GM23338 (cell line): ENCODE results near the gene OR5J2. TPM values are rescaled to one million over a fixed set of nuclear protein-coding genes. Genes with fewer than 3 reads are reported as not detected.

Experiments
- ATAC-seq: fragments of 200-7000 bp; cut with Tn5 transposase; 3 replicates; pipeline ENCODE4 v1.9.1; 2020
- DNase-seq: peaks from one replicate; pipeline ENCODE4 v3.0.0-alpha.2; 2015; ENCODE audit warnings: low spot score
- H2AFZ ChIP-seq: fragments of 200-600 bp; sonication (generic); 2 replicates; pipeline ENCODE4 v1.8.0; 2016; ENCODE audit warnings: antibody characterized with exemption, mild to moderate bottlenecking, moderate library complexity
- H3F3A ChIP-seq: fragments of 200-600 bp; sonication (generic); replicated peaks from 2 replicates; pipeline ENCODE4 v1.8.0; 2017; ENCODE audit warnings: antibody characterized with exemption, mixed run types, low read depth
- H3K27ac ChIP-seq: fragments of 200-600 bp; sonication (generic); 2 replicates; pipeline ENCODE4 v1.6.1; 2016; ENCODE audit warnings: low read depth
- H3K27me3 ChIP-seq: fragments of 200-600 bp; sonication (generic); 2 replicates; pipeline ENCODE4 v1.8.0; 2016; ENCODE audit warnings: mild to moderate bottlenecking, mixed run types, moderate library complexity; ENCODE audit not compliant: insufficient read depth
- H3K36me3 ChIP-seq: fragments of 200-600 bp; sonication (generic); 2 replicates; pipeline ENCODE4 v1.8.0; 2016; ENCODE audit warnings: mild to moderate bottlenecking; ENCODE audit not compliant: insufficient read depth
- H3K4me1 ChIP-seq: fragments of 200-600 bp; sonication (generic); 2 replicates; pipeline ENCODE4 v1.8.0; 2016; ENCODE audit warnings: mild to moderate bottlenecking, moderate library complexity; ENCODE audit not compliant: insufficient read depth
- H3K4me2 ChIP-seq: fragments of 200-600 bp; sonication (generic); 2 replicates; pipeline ENCODE4 v1.7.1; 2017; ENCODE audit warnings: mixed run types
- H3K4me3 ChIP-seq: fragments of 200-600 bp; sonication (generic); 2 replicates; pipeline ENCODE4 v1.6.1; 2016; ENCODE audit warnings: mixed run types
- H3K79me2 ChIP-seq: fragments of 200-600 bp; sonication (generic); replicated peaks from 2 replicates; pipeline ENCODE4 v1.8.0; 2017; ENCODE audit warnings: mild to moderate bottlenecking; ENCODE audit not compliant: insufficient read depth
- H3K9me2 ChIP-seq: fragments of 200-600 bp; sonication (generic); 2 replicates; pipeline ENCODE4 v1.8.0; 2017; ENCODE audit not compliant: insufficient read depth
- H4K20me1 ChIP-seq: fragments of 200-600 bp; sonication (generic); replicated peaks from 2 replicates; pipeline ENCODE4 v1.8.0; 2017; ENCODE audit warnings: mild to moderate bottlenecking; ENCODE audit not compliant: insufficient read depth
- H3K27ac Mint-ChIP-seq: 2 replicates; pipeline ENCODE4 v1.8.0; 2020; ENCODE audit warnings: inconsistent platforms, mild to moderate bottlenecking, moderate library complexity, mixed read lengths
- H3K27me3 Mint-ChIP-seq: 3 replicates; pipeline ENCODE4 v1.8.0; 2022; ENCODE audit warnings: low read depth, mild to moderate bottlenecking, moderate library complexity, mixed read lengths, inconsistent platforms; ENCODE audit not compliant: insufficient read depth, poor library complexity
- H3K36me3 Mint-ChIP-seq: 3 replicates; pipeline ENCODE4 v1.8.0; 2021; ENCODE audit warnings: low read depth, mild to moderate bottlenecking, inconsistent platforms, moderate library complexity, mixed read lengths
- H3K4me1 Mint-ChIP-seq: 3 replicates; pipeline ENCODE4 v1.8.0; 2020; ENCODE audit warnings: mild to moderate bottlenecking, inconsistent platforms, mixed read lengths
- H3K4me3 Mint-ChIP-seq: 3 replicates; pipeline ENCODE4 v1.8.0; 2021; ENCODE audit warnings: moderate library complexity, mild to moderate bottlenecking, inconsistent platforms, mixed read lengths
- H3K9me3 Mint-ChIP-seq: 3 replicates; pipeline ENCODE4 v1.8.0; 2020; ENCODE audit warnings: moderate library complexity, mild to moderate bottlenecking, inconsistent platforms, mixed read lengths
- CREB1 ChIP-seq: fragments of 250-450 bp; sonication (Bioruptor Pico); IDR thresholded peaks from 2 replicates; pipeline ENCODE4 v1.5.0; 2020; ENCODE audit warnings: low read depth, mild to moderate bottlenecking, moderate library complexity
- EZH2 ChIP-seq: fragments of 200-600 bp; sonication (generic); IDR thresholded peaks from one replicate; pipeline ENCODE4 v1.8.0; 2017; ENCODE audit warnings: antibody characterized with exemption, mild to moderate bottlenecking, low read depth; ENCODE audit not compliant: unreplicated experiment
- EZH2phosphoT487 ChIP-seq: fragments of 200-600 bp; sonication (generic); IDR thresholded peaks from one replicate; pipeline ENCODE4 v1.8.1; 2018; ENCODE audit warnings: antibody characterized with exemption; ENCODE audit not compliant: unreplicated experiment
- JUNB ChIP-seq: IDR thresholded peaks from one replicate; pipeline ENCODE4 v1.6.1; 2016; ENCODE audit warnings: antibody characterized with exemption; ENCODE audit not compliant: unreplicated experiment
- NANOG ChIP-seq: IDR thresholded peaks from 2 replicates; pipeline ENCODE4 v1.6.1; 2016; ENCODE audit warnings: antibody characterized with exemption, borderline replicate concordance
- POLR2AphosphoS5 ChIP-seq: IDR thresholded peaks from 2 replicates; pipeline ENCODE4 v1.6.1; 2016; ENCODE audit warnings: antibody characterized with exemption, low read depth
- STAT1 ChIP-seq: IDR thresholded peaks from one replicate; pipeline ENCODE4 v1.6.1; 2016; ENCODE audit warnings: antibody characterized with exemption; ENCODE audit not compliant: unreplicated experiment
- ZNF114 ChIP-seq: fragments of 250-450 bp; sonication (Bioruptor Pico); IDR thresholded peaks from 2 replicates; pipeline ENCODE4 v1.5.0; 2020; ENCODE audit warnings: mild to moderate bottlenecking, moderate library complexity
- ZNF331 ChIP-seq: fragments of 250-450 bp; sonication (Bioruptor Pico); IDR thresholded peaks from 2 replicates; pipeline ENCODE4 v1.5.0; 2020; ENCODE audit warnings: low read depth, mild to moderate bottlenecking, moderate library complexity
- polyA plus RNA-seq: library from polyadenylated mRNA; unstranded; fragments of >200 nt; fragmentation: Nextera tagmentation; extraction: Ambion mirVana; gene quantifications from 2 replicates; pipeline ENCODE4 v1.2.1, GENCODE V29; 2016
- total RNA-seq: library from RNA; depleted of rRNA; stranded (reverse); fragments of >200 nt; shearing (Covaris generic); gene quantifications from 2 replicates; pipeline ENCODE4 v1.2.3, GENCODE V29; 2014
- TF ChIP-seq, protein P1 (sequence below), 2 experiments: fragments of 200-600 bp in 1 of 2; sonication (generic) in 1 of 2; conservative IDR thresholded peaks; 2 replicates each; pipeline versions ENCODE4 v1.5.1 to v1.6.1; 2016 to 2017; ENCODE audit warnings: antibody characterized with exemption in 2 of 2, low read depth in 2 of 2, mild to moderate bottlenecking in 2 of 2, moderate library complexity in 1 of 2
- TF ChIP-seq, protein P2 (sequence below): IDR thresholded peaks from one replicate; pipeline ENCODE4 v1.6.1; 2018; ENCODE audit warnings: antibody characterized with exemption; ENCODE audit not compliant: unreplicated experiment
- TF ChIP-seq, protein P3 (sequence below): IDR thresholded peaks from 2 replicates; pipeline ENCODE4 v1.6.1; 2016; ENCODE audit warnings: antibody characterized with exemption
- TF ChIP-seq, protein P4 (sequence below): fragments of 250-450 bp; sonication (Bioruptor Pico); IDR thresholded peaks from 2 replicates; pipeline ENCODE4 v1.5.0; 2020; ENCODE audit warnings: mild to moderate bottlenecking, moderate library complexity

OR5J2 gene
- total and polyA plus RNA-seq, 2 experiments from 2014 or later = not detected

- no peaks in the 10 kb centered on the region for H3F3A ChIP-seq
- Mint-ChIP-seq H3K9me3 (no peaks in the 10 kb centered on the region), H3K27me3 (no peaks in the 10 kb centered on the region), H3K36me3 (no peaks in the 10 kb centered on the region), H3K4me3 (no peak overlapping the region), H3K4me1 (no peaks in the 10 kb centered on the region), H3K27ac (no peak overlapping the region)
- no peaks in the 10 kb centered on the region for H3K27me3 ChIP-seq
- ATAC-seq = no peak
- H3K9me2 ChIP-seq = no peaks in the 10 kb centered on the region
- H2AFZ ChIP-seq = no peak overlapping the region
- H3K79me2 ChIP-seq = no peaks in the 10 kb centered on the region
- no peak for DNase-seq
- H4K20me1 ChIP-seq = no peaks in the 10 kb centered on the region
- H3K4me1 ChIP-seq = no peaks in the 10 kb centered on the region
- H3K4me3 ChIP-seq = no peak overlapping the region
- H3K4me2 ChIP-seq = no peak overlapping the region
- H3K36me3 ChIP-seq = no peaks in the 10 kb centered on the region
- TF ChIP-seq ZNF331 (CRISPR knock-in tag) (no peak), POLR2AphosphoS5 (no peak), ZNF114 (CRISPR knock-in tag) (no peak), CREB1 (CRISPR knock-in tag) (no peak), NANOG (no peak), JUNB (no peak), EZH2 (no peak), EZH2phosphoT487 (no peak), STAT1 (no peak)
- TF ChIP-seq, protein P1, sequence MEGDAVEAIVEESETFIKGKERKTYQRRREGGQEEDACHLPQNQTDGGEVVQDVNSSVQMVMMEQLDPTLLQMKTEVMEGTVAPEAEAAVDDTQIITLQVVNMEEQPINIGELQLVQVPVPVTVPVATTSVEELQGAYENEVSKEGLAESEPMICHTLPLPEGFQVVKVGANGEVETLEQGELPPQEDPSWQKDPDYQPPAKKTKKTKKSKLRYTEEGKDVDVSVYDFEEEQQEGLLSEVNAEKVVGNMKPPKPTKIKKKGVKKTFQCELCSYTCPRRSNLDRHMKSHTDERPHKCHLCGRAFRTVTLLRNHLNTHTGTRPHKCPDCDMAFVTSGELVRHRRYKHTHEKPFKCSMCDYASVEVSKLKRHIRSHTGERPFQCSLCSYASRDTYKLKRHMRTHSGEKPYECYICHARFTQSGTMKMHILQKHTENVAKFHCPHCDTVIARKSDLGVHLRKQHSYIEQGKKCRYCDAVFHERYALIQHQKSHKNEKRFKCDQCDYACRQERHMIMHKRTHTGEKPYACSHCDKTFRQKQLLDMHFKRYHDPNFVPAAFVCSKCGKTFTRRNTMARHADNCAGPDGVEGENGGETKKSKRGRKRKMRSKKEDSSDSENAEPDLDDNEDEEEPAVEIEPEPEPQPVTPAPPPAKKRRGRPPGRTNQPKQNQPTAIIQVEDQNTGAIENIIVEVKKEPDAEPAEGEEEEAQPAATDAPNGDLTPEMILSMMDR (conservative IDR thresholded peaks at IDR 0.05; ENCODE audit: low read depth in 2 of 2) = no peak
- TF ChIP-seq, protein P2, sequence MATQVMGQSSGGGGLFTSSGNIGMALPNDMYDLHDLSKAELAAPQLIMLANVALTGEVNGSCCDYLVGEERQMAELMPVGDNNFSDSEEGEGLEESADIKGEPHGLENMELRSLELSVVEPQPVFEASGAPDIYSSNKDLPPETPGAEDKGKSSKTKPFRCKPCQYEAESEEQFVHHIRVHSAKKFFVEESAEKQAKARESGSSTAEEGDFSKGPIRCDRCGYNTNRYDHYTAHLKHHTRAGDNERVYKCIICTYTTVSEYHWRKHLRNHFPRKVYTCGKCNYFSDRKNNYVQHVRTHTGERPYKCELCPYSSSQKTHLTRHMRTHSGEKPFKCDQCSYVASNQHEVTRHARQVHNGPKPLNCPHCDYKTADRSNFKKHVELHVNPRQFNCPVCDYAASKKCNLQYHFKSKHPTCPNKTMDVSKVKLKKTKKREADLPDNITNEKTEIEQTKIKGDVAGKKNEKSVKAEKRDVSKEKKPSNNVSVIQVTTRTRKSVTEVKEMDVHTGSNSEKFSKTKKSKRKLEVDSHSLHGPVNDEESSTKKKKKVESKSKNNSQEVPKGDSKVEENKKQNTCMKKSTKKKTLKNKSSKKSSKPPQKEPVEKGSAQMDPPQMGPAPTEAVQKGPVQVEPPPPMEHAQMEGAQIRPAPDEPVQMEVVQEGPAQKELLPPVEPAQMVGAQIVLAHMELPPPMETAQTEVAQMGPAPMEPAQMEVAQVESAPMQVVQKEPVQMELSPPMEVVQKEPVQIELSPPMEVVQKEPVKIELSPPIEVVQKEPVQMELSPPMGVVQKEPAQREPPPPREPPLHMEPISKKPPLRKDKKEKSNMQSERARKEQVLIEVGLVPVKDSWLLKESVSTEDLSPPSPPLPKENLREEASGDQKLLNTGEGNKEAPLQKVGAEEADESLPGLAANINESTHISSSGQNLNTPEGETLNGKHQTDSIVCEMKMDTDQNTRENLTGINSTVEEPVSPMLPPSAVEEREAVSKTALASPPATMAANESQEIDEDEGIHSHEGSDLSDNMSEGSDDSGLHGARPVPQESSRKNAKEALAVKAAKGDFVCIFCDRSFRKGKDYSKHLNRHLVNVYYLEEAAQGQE = no peak
- TF ChIP-seq, protein P3, sequence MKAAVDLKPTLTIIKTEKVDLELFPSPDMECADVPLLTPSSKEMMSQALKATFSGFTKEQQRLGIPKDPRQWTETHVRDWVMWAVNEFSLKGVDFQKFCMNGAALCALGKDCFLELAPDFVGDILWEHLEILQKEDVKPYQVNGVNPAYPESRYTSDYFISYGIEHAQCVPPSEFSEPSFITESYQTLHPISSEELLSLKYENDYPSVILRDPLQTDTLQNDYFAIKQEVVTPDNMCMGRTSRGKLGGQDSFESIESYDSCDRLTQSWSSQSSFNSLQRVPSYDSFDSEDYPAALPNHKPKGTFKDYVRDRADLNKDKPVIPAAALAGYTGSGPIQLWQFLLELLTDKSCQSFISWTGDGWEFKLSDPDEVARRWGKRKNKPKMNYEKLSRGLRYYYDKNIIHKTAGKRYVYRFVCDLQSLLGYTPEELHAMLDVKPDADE = no peak
- TF ChIP-seq, protein P4, sequence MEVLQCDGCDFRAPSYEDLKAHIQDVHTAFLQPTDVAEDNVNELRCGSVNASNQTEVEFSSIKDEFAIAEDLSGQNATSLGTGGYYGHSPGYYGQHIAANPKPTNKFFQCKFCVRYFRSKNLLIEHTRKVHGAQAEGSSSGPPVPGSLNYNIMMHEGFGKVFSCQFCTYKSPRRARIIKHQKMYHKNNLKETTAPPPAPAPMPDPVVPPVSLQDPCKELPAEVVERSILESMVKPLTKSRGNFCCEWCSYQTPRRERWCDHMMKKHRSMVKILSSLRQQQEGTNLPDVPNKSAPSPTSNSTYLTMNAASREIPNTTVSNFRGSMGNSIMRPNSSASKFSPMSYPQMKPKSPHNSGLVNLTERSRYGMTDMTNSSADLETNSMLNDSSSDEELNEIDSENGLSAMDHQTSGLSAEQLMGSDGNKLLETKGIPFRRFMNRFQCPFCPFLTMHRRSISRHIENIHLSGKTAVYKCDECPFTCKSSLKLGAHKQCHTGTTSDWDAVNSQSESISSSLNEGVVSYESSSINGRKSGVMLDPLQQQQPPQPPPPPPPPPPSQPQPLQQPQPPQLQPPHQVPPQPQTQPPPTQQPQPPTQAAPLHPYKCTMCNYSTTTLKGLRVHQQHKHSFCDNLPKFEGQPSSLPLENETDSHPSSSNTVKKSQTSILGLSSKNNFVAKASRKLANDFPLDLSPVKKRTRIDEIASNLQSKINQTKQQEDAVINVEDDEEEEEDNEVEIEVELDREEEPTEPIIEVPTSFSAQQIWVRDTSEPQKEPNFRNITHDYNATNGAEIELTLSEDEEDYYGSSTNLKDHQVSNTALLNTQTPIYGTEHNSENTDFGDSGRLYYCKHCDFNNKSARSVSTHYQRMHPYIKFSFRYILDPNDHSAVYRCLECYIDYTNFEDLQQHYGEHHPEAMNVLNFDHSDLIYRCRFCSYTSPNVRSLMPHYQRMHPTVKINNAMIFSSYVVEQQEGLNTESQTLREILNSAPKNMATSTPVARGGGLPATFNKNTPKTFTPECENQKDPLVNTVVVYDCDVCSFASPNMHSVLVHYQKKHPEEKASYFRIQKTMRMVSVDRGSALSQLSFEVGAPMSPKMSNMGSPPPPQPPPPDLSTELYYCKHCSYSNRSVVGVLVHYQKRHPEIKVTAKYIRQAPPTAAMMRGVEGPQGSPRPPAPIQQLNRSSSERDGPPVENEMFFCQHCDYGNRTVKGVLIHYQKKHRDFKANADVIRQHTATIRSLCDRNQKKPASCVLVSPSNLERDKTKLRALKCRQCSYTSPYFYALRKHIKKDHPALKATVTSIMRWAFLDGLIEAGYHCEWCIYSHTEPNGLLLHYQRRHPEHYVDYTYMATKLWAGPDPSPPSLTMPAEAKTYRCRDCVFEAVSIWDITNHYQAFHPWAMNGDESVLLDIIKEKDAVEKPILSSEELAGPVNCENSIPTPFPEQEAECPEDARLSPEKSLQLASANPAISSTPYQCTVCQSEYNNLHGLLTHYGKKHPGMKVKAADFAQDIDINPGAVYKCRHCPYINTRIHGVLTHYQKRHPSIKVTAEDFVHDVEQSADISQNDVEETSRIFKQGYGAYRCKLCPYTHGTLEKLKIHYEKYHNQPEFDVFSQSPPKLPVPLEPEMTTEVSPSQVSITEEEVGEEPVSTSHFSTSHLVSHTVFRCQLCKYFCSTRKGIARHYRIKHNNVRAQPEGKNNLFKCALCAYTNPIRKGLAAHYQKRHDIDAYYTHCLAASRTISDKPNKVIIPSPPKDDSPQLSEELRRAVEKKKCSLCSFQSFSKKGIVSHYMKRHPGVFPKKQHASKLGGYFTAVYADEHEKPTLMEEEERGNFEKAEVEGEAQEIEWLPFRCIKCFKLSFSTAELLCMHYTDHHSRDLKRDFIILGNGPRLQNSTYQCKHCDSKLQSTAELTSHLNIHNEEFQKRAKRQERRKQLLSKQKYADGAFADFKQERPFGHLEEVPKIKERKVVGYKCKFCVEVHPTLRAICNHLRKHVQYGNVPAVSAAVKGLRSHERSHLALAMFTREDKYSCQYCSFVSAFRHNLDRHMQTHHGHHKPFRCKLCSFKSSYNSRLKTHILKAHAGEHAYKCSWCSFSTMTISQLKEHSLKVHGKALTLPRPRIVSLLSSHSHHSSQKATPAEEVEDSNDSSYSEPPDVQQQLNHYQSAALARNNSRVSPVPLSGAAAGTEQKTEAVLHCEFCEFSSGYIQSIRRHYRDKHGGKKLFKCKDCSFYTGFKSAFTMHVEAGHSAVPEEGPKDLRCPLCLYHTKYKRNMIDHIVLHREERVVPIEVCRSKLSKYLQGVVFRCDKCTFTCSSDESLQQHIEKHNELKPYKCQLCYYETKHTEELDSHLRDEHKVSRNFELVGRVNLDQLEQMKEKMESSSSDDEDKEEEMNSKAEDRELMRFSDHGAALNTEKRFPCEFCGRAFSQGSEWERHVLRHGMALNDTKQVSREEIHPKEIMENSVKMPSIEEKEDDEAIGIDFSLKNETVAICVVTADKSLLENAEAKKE (CRISPR knock-in tag) = no peak
- no peak overlapping the region for H3K27ac ChIP-seq
These were observed 4.1 kb upstream of the OR5J2 start for GRCh38 chr11:56172256-56172830.
